NCI-H2171 treated with DMSO at 0.1 percent for 48 hours (cell line): ENCODE results near the gene CLCN7.
A peak's percentile ranks its signal among the peaks of the same experiment; 100 is the strongest.

ENCODE experiments used
- DNase-seq: peaks from one replicate; lab custom pipeline; 2025; lab: John Stamatoyannopoulos, UW

Gene CLCN7

DNA sequence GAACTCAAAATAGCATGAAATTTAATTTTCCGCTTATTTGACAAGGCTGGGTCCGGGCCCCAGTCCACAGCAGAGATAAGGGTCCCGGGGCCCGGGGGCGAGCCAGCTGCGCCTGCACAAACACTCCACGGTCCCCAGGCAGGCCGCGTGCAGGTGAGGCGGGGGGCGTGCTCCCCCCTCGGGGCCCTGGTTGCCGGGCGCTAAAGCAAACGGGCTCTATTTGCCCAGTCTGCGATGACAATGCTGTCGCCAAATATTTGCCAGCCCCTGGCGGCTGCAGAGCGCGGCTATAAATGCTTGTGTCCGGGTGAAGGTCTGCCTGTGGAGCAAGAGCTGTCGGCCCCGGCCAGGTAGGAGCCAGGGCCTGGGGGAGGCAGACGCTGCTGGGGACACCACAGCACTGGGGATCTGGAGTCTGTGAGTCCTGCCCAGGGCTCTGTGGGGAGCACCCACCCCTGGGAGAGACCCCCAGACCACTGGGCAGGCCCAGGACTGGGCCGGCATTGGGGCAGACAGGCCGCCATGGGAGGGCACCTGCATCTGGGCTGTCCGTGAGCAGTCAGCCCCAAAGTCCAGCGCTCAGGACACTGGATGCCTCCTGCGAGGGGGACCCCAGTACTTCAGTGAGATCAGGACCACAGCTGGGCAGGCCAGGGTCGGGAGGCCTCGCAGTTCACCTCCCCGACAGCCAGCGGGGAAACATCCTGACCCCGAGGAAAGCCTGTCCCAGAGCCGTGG is 43.9 kb downstream of the CLCN7 start, which contains the start of gene PERCC1:
Gene PERCC1, plus strand, starts transcription at position 320 of the 738 bp plus-strand sequence. CDS start 1,516 bp downstream, outside the sequence.
- DNase-seq: peak; percentile 64

DNA sequence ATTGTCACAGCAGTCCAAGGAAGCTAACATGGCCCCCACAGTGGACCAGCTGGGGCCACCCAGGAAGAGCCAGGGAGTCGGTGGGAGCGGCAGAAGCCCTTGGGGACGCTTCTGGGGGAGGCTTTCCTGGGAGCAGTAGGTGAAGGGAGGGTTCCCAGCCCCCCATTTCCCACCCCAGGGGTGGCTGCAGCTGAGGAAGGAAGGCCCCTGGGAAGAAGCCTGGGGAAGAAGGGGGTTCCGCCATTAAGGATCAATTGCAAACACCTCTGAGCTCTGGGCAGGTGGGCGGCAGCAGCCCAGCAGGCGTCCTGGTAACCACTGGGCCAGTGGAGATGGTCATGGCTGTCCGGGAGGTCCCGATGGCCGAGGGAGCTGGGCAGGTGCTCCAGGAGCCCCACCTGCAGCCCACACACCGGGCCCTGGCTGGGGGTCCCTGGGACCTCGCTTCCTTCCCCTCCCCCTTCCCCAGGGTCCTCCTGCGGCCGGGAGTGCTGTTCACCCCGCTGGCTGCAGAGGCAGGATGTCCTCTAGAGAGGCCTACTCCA is 44.5 kb downstream of the CLCN7 start:
- DNase-seq: no peak

DNA sequence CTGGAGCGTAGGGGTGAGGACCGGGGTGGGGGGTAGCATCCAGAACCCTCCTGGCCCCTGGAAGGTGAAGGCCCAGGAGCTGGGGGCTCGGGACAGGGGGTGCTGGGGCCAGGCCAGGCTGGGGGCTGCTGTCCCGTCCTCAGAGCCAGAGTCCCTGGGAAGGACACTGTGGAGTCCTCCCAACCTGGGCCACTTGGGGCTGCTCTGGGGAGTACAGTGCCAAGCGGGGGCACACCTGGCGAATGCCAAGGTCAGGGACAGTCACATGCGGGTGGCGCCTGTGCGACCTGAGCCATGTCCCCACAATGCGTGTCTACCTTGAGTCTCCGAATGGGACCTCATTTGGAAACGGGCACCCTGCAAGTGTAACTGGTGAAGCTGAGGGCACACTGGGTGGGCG is 45.2 kb downstream of the CLCN7 start:
- no peak for DNase-seq

DNA sequence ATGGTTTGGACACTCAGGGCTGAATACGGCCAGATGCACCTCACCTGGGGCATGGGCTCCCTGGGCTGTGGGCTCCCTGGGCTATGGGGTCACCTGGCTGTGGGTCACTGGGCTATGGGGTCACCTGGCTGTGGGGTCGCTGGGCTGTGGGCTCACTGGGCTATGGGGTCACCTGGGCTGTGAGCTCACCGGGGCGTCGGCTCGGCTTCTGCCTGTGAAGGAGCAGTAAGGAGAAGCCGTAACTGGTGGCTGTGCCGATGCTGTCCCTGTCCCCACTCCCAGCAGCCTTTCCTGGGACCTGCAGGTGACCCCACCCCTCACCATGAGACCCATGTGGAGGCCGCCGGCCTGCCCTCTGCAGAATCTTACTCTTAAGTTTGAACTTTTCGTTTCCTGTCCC is 45.8 kb downstream of the CLCN7 start:
- no peak for DNase-seq

DNA sequence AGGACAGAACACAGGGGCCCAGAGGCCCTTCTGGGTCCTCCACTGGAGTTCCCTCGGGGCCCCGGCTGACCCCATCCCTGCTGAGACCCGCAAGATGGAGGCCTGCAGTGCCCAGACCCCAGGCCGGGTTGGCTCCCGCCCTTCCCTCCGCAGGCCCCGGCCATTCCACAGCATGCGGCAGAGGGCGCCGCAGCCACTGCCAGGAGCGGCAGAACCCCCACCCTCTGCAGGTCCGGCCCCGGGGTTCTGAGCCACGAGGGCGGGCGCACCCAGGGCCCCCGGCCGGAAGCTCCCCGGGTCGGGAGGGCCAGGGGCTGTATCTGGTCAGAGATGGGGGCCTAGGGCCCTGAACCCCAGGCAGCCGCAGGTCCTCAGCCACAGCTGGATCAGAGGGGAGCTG is 46.3 kb downstream of the CLCN7 start:
- DNase-seq: no peak

DNA sequence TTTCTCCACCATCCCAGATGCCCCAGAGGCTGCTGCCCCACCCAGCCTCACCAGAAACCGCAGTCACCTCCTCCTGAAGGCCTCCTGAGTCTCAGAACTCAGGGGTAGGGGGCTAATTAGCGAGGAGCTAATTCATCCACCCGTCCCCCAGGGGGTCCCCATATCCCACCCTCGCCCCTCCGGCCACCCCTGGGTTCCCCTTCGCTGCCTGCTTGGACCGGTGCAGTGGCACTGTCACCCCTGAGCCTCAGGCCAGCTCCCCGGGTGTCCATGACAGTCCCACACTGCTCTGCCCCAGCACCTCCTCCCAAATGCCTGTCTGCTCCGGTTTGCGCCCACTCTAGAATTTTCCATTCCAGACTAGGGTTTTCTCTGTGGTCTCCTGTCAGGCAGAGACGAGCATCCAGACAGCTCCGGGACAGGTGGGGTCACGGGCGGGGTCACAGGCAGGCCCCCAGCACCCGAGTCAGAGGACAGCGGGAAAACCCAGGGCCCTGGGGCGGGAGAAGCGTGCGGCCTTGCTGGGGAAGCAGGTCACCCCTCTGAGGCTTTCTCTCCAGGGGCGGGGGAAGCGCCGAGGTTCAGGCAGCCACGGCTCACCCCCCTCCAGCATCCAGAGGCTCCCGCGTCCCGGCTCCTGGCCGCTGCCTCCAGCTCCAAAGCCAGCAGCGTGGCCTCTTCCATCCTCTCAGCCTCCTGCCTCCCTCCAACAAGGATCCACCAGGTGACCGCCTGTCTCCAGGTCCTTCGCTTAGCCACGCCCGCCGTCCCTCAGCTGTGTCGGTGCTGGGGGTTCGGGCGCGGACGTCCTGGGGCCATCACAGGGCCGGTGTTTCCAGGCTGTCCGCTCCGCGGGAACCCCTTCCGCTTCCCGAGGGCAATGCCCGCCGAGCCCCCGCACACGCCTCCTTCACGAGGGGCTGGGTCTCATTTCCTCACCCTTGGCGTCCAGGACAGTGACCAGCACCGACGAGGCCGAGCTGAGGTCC is 47.1 kb downstream of the CLCN7 start:
- DNase-seq: no peak

DNA sequence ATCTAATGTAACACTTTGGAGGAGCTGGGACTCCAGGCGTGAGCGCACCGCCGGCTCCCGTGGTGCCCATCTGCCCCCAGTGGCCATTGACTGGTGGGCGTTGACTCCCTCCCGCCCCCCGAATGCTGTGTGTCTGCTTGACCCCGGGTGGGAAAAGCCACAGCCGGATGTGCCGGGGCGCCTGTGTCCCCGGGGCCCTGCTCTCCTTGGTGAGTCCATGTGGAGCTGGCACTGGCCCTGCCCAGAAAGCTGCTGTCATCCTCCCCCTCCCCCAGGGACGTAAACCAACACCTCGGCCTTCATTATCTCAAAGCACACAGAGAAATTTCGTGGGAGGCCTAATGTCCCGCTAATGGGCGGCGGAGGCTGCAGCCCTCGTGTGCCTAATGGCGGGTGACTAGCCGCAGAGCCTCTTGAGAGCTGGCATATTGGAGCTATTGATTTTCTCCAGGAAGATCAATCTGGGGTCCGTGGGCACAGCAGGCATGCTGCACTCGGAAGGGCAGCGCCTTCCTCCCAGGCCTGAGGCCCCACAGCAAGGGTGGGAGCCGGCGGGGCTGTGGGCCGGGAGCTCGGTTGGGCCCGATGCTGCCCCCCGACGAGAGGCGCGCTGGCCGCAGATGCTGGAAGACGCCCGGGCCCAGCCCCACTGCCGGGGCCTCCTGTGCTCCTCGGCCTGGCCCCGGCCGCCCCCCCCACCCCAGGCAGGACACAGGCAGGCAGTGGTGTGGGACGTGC is 47.9 kb downstream of the CLCN7 start:
- peak; percentile 64 for DNase-seq

DNA sequence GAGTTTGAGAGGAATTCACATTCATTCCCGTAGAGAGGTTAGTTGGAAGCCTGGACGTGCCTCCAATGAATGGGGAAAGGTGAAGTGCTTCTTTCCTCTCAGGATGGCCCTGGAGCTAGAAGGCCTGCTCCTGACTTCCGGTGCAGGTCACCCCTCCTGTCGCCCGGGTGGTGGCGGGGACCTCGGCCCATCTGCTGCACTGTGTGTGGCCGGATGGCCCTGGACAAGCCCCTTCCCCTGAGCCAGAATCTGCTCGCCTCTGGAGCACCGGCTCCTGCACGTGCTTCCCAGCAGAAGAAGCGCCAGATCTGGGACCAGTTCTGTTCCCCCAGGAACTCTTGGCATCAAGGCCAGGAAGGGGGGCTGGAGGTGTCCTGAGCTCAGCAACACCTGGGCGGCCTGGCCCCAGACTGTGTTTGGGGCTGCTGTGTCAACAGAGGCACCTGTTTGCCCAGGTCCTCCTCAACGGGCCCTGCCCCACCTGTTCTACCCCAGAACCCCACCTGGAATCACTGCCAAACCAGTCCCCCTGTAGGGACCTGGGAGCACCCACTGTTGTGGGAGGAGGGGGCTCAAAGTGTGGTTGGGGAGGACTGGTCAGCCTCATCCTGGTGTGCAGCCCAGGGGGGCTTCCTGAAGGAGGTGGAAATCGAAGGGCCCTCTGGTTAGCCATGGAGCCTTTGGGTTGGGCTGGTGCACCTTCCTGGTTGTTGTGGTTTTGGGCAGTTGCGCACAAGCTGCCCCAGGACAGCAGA is 49.0 kb downstream of the CLCN7 start:
- no peak for DNase-seq

DNA sequence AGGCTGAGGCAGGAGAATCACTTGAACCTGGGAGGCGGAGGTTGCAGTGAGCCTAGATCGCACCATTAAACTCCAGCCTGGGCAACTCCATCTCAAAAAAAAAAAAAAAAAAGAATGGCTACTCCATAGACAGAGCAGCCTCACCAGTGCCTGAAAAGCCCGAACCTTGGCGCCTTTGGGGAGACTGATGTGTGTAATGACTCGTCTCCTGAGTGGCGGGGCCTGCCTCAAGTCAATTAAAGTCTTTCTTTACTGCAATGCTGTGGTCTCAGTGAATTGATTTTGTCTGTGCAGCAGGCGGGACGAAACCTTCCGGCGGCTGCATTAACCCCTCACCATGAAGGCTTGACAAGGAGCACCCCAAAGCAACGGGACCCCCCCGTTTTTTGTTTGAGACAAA is 50.8 kb downstream of the CLCN7 start:
- DNase-seq: no peak

DNA sequence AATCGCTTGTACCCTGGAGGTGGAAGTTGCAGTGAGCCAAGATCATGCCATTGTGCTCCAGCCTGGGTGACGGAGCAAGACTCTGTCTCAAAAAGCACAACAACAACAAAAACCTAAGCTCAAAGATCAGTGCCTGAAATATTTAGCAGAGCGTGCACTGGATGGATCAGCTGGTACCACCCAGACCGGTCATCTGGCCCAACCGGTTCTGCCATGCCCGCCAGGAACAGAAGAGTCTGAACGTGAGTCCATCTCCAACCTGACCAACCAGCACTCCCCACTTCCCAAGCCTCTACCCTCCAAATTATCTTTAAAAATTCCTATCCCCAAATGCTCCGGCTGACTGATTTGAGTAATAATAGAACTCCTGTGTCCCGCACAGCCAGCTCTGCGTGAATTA is 52.8 kb downstream of the CLCN7 start:
- no peak for DNase-seq

DNA sequence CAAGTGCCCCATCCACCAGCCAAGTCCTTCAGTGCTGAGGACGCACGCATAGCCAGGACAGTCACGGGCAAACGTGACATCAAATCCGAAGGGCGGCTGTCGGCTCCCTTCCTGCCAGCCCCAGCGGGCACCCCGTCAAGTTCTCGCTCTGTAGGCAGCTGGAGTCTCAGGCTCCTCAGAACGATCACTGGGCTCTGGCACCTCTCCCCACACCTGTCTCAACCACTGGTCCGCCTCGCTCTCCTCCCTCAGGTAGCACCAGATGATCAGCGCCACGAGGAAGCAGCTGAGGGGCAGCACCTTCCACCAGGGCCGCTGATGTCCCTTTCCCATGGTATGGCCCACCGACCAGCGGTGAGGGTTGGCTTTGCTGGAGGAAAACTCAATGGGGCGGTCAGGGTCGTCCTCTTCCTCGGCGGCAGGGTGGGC is 54.7 kb downstream of the CLCN7 start:
- no peak for DNase-seq

DNA sequence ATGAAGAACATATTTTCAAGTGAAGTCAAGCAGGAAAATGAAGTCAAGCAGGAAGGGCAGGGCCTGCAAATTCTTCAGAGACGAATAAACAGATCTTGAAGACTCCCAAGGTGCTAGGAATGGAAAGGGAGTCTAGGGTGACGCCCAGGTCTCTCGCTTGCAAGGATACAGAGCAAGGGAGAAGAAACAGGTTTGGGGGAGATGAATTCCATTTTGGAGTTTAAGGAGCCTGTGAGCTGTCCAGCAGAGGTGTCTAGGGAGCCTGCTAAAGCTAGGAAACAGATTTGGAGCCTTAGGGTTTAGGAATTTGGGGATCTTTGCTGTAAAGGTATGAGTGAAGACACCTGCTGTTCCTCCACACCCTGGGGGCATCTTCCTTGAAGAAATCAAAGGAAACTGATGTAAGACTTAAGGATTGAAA is 58.3 kb downstream of the CLCN7 start:
- no peak for DNase-seq

DNA sequence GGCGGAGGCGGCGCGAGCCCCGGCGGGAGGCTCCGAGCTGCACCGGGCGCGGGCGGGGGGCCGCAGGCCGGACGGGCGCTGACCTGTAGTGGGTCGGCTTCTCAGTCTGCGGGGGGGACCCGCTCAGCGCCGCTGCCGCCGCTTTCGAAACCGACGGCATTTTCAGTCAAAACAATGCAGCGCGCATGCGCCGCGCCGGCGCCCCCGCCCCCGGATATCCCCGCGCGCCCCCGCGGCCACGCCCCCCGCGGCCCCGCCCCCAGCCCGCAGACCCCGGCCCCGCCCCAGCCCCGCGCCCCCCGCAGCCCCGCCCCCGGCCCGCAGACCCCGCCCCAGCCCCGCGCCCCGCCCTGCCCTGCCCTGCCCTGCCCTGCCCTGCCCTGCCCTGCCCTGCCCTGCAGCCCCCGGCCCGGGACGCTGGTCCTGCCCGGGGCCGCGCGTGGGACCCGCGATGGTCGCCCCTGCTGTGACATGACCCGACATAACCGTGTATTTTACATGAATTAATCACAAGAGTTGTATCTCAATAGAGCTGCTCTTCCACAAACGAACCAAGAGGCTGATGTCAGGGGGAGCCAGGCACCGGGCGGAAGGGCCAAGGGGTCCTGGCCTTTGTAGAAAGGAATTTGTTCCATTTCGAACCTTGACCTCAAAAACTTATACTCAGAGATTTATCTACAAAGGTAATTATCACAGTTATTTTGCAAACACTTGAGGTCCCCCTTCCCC is 60.1 kb downstream of the CLCN7 start, which contains the start of gene UNKL:
Gene UNKL, minus strand, starts transcription at position 173 of the 729 bp plus-strand sequence. Its CDS starts 13 bp downstream, at position 160.
- peak; percentile 11 for DNase-seq

DNA sequence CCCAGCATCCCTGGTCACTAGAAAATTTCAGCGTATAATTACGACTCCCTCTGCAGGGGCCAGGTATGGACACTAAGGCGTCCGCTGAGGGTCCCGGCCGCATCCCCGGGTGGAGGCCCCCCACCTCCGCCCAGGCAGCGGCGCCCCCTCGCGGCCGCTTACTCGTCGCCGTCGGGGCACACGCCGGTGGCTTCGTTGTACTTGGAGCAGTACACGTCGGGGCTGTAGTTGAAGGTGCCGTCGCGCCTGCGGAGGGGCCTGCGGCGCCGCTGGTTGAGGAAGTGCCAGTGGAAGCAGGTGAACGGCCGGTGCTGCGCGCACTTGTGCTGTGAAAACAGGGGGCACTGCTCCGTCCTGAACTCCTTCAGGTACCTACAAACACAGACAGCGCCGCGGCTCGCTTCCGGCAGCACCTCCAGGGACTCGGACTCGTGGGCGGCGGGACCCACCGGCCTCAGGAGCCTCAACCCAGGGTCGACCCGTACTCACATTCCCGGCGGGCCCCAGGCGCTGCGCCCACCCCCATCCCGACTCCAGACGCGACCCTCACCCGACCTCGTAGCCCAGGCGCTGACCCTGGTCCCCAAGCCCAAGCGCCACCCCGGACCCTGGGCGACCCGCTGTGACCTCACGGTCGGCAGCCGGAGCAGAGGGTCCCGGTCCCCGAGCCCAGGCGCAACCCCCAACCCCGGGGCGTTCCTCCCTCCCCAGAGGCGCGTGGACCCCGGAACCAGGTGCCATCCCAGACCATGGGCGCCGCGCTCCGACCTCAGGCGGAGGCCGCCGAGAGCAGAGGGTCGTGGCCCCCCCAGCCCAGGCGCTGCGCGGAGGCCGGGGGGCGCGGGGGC is 60.9 kb downstream of the CLCN7 start:
- peak; percentile 42 for DNase-seq

DNA sequence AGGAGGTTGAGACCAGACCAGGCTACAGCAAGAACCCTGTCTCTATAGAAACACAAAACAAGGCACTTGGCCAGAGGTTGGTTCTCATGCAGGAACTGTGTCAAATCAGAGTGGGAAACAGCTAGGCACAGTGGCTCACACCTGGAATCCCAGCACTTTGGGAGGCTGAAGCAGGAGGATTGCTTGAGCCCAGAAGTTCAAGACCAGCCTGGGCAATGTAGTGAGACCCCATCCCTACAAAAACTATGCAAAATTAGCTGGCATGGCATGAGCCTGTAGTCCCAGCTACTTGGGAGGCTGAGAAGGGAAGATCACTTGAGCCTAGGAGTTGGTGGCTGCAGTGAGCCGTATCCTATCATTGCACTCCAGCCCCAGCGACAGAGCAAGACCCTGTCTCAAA is 62.0 kb downstream of the CLCN7 start:
- no peak for DNase-seq

DNA sequence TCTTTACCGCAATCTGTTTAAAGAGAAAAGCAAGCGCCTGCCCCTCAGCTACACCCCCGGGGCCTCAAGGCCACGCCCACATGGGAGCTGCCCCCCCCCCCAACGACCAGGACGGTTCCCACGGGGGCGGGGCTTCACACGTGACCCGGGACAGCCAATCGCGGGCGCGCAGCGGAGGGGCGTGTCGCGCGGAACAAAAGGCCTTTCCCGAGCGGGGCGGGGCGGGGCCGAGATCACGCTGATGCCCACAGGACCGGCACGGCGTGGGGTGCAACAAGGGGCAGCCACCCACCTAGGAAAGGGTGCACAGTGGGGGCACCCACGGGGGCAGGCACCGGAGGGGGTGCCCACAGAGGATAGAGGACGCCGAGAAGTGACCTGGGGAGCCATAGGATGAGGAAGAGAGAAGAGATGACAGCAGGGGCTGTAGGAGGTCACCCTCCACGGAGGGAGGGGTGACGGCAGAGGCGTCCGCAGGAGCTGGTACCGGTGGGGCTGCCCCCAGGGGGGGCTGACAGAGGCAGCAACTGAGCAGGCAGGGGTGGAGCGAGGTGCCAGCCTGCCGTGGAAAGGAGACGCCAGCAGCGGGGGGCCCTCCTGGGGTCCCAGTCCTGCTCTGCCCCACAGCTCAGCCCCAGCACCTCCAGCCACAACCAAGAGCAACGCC is 66.5 kb downstream of the CLCN7 start:
- peak; percentile 85 for DNase-seq

DNA sequence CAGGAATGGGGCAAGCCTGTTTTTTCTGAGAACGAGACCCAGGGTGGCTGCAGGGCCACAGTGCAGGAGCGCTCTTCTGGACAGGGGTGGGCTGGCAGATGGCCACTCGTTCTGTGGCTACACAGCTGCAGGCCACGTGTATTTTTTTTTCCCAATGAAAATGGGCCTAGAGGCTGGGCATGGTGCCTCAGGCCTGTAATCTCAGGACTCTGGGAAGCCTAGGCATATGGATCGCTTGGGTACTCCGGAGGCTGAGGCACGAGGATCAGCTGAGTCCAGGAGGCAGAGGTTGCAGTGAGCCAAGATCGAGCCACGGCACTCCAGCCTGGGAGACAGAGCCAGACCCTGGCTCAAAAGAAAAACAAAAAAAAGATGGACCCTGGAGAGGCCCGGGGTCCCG is 67.1 kb downstream of the CLCN7 start:
- no peak for DNase-seq

DNA sequence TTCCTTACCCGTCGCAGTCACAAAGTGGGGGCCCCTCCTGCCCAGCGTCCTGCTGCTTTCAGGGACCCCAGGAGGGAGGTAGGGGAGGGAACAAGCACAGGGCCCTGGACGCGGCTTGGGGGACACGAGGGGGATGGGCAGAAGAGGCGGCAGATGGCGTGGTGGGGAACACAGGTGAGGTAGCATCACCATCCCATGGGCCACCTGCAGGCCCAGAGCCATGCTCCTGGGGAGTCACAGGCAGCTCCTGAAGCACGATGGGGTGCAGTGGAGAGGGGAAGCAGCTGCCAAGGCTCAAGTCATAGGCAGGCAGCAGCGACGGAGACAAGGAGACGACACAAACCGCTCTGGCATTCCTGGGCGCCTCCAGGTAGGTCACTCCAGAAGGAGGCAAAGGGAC is 71.1 kb downstream of the CLCN7 start:
- DNase-seq: no peak

DNA sequence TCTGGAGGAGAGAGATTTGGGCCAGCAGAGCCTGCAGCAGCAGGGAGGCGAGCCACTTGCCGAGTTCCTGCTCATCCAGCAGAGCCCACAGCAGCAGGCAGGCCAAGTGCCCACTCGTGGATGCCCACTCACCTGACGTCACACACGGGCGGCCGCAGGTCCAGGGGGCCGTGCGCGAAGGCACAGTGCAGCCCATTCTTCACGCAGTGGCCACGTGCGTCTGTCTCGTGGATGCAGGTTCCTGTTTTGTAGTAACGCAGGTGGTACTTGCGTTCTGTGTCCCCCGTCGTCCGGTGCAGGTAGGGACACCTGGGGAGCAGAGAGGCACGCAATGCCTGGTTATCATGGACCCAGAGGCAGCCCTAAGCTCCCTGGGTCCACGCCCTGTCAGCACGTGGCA is 71.8 kb downstream of the CLCN7 start:
- no peak for DNase-seq
